OCI-LY3 (cell line): Measurements from ENCODE around the gene TBC1D1.

ENCODE experiments used
- CTCF ChIP-seq: fragments of 200-600, 300-600 bp; sonication (generic); IDR thresholded peaks from 2 replicates; pipeline ENCODE4 v1.5.1; 2014; ENCODE audit warnings: antibody characterized with exemption, low read length, low read depth
- EZH2phosphoT487 ChIP-seq: fragments of 200-600 bp; shearing (Covaris generic); IDR thresholded peaks from 2 replicates; pipeline ENCODE4 v1.6.1; 2018; ENCODE audit warnings: antibody characterized with exemption, mixed run types, low read depth

GRCh38 chr4:37990731-37991245 is 99.9 kb downstream of the TBC1D1 start:
- TF ChIP-seq CTCF (no peak), EZH2phosphoT487 (no peak)
